DOHH2 (cell line): ENCODE measurements around the gene NPHP1.

Experiments
- H3F3A ChIP-seq: fragments of 200-600 bp; sonication (generic), shearing (Covaris generic); 2 replicates; pipeline ENCODE4 v1.6.0; 2016; ENCODE audit warnings: antibody characterized with exemption, mild to moderate bottlenecking; ENCODE audit not compliant: control insufficient read depth, insufficient read depth
- H3K27ac ChIP-seq: fragments of 200-600 bp; sonication (generic); 2 replicates; pipeline ENCODE4 v1.5.1; 2014; ENCODE audit warnings: low read depth, mild to moderate bottlenecking, low read length, moderate library complexity
- H3K27me3 ChIP-seq: fragments of 200-600 bp; sonication (generic); 2 replicates; pipeline ENCODE4 v1.6.1; 2014; ENCODE audit warnings: mild to moderate bottlenecking, low read length, mixed read lengths; ENCODE audit not compliant: control insufficient read depth
- H3K36me3 ChIP-seq: fragments of 200-600 bp; sonication (generic); 2 replicates; pipeline ENCODE4 v1.6.1; 2014; ENCODE audit warnings: mild to moderate bottlenecking, low read length, moderate library complexity, mixed read lengths; ENCODE audit not compliant: control insufficient read depth
- H3K4me1 ChIP-seq: fragments of 200-600 bp; sonication (generic); 2 replicates; pipeline ENCODE4 v1.6.1; 2014; ENCODE audit warnings: mild to moderate bottlenecking, low read length, mixed read lengths; ENCODE audit not compliant: control insufficient read depth
- H3K4me2 ChIP-seq: fragments of 200-600 bp; sonication (generic); 2 replicates; pipeline ENCODE4 v1.6.0; 2014; ENCODE audit warnings: mild to moderate bottlenecking, low read length, moderate library complexity
- H3K4me3 ChIP-seq: fragments of 200-600 bp; sonication (generic); 2 replicates; pipeline ENCODE4 v1.5.1; 2014; ENCODE audit warnings: mild to moderate bottlenecking, low read length, mixed read lengths
- H3K79me2 ChIP-seq: fragments of 200-600 bp; sonication (generic); 2 replicates; pipeline ENCODE4 v1.6.1; 2014; ENCODE audit warnings: mild to moderate bottlenecking, low read length, mixed read lengths; ENCODE audit not compliant: control insufficient read depth
- H3K9me2 ChIP-seq: fragments of 200-600 bp; sonication (generic); replicated peaks from 2 replicates; pipeline ENCODE4 v1.6.1; 2014; ENCODE audit warnings: mild to moderate bottlenecking, low read length, mixed read lengths; ENCODE audit not compliant: control insufficient read depth
- H3K9me3 ChIP-seq: fragments of 200-600 bp; sonication (generic); 2 replicates; pipeline ENCODE4 v1.6.1; 2014; ENCODE audit warnings: antibody characterized with exemption, low read length, mixed read lengths; ENCODE audit not compliant: control insufficient read depth, insufficient read depth
- H4K20me1 ChIP-seq: fragments of 200-600 bp; sonication (generic); 2 replicates; pipeline ENCODE4 v1.6.0; 2014; ENCODE audit warnings: low read depth, mild to moderate bottlenecking, antibody characterized with exemption, low read length, moderate library complexity; ENCODE audit not compliant: control insufficient read depth, insufficient read depth
- EZH2phosphoT487 ChIP-seq: fragments of 200-600 bp; sonication (generic); IDR thresholded peaks from 2 replicates; pipeline ENCODE4 v1.6.1; 2017; ENCODE audit warnings: borderline replicate concordance, mild to moderate bottlenecking, antibody characterized with exemption, low read length, moderate library complexity, mixed read lengths
- TF ChIP-seq, protein P1 (sequence below): fragments of 200-600 bp; sonication (generic); IDR thresholded peaks from one replicate; pipeline ENCODE4 v1.5.1; 2014; ENCODE audit warnings: antibody characterized with exemption, mild to moderate bottlenecking, low read depth, low read length; ENCODE audit not compliant: poor library complexity, severe bottlenecking

Gene NPHP1

DNA sequence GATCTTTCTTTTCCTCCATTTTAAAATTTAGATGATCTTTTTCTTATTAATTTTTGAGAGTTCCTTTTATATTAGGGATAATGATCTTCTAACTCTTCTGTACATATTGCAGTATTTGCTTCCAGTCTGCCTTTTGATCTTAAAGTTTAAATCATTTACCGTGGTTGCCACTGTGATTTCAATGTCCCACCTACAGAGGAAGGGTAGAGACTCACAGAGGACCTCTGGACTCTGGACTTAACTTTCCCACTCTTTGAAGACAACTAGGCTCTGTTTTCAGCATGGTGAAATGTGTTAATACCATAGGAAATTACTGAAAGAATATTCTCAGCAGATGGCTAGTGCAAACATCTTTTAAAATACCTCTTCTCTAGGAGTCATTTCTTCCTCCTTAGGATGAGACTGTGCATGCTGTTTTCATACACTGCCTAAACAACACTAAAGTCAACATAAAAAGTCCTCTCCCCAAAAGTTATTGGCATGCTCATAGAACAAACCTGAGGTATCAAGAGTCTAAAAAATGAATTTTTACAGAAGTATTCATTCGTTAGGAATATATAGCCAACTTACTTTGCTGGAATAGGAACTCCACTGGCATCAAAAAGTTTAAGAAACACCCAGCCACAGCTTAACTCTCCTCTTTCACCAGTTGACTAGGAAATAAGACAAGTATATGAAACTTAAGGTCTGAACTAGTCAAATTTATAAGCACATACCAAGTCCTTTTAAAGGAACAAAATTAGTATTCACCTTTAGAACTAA, 58.4 kb downstream of the NPHP1 start:
- no peaks in the 10 kb centered on the region for H3K4me1 ChIP-seq
- H3K27me3 ChIP-seq = no peaks in the 10 kb centered on the region
- no peaks in the 10 kb centered on the region for H4K20me1 ChIP-seq
- H3K9me2 ChIP-seq = no peaks in the 10 kb centered on the region
- H3K4me3 ChIP-seq = no peak overlapping the region
- TF ChIP-seq, protein P1, sequence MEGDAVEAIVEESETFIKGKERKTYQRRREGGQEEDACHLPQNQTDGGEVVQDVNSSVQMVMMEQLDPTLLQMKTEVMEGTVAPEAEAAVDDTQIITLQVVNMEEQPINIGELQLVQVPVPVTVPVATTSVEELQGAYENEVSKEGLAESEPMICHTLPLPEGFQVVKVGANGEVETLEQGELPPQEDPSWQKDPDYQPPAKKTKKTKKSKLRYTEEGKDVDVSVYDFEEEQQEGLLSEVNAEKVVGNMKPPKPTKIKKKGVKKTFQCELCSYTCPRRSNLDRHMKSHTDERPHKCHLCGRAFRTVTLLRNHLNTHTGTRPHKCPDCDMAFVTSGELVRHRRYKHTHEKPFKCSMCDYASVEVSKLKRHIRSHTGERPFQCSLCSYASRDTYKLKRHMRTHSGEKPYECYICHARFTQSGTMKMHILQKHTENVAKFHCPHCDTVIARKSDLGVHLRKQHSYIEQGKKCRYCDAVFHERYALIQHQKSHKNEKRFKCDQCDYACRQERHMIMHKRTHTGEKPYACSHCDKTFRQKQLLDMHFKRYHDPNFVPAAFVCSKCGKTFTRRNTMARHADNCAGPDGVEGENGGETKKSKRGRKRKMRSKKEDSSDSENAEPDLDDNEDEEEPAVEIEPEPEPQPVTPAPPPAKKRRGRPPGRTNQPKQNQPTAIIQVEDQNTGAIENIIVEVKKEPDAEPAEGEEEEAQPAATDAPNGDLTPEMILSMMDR = no peak
- TF ChIP-seq EZH2phosphoT487 = no peak
- no peaks in the 10 kb centered on the region for H3K79me2 ChIP-seq
- no peaks in the 10 kb centered on the region for H3K36me3 ChIP-seq
- H3F3A ChIP-seq = no peaks in the 10 kb centered on the region
- no peak overlapping the region for H3K27ac ChIP-seq
- no peak overlapping the region for H3K4me2 ChIP-seq
- H3K9me3 ChIP-seq = no peaks in the 10 kb centered on the region

DNA sequence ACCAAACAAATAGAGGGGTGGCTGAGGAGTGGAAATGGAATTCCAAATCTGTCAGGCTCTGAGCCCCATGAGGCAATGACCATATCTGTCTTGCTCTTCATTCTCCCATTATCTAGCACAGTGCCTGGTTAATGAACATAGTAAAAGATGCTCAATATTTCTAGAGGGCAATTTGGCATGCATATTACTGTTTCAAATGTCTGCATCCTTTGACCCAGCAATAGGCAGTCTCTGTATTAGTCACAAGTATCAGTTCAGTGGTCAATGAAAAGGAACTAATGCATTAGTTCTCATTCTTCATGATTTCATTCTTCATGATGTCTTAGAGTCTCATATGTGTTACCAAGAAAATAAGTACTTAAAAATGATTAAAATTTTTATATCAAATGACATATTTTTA, 60.8 kb downstream of the NPHP1 start:
- H3K4me3 ChIP-seq = no peak overlapping the region
- no peaks in the 10 kb centered on the region for H3K79me2 ChIP-seq
- H3K4me1 ChIP-seq = no peaks in the 10 kb centered on the region
- H3F3A ChIP-seq = no peaks in the 10 kb centered on the region
- H4K20me1 ChIP-seq = no peaks in the 10 kb centered on the region
- H3K36me3 ChIP-seq = no peaks in the 10 kb centered on the region
- no peak for TF ChIP-seq EZH2phosphoT487
- TF ChIP-seq, protein P1 = no peak
- H3K9me2 ChIP-seq = no peaks in the 10 kb centered on the region
- no peaks in the 10 kb centered on the region for H3K9me3 ChIP-seq
- H3K27me3 ChIP-seq = no peaks in the 10 kb centered on the region
- H3K4me2 ChIP-seq = no peak overlapping the region
- H3K27ac ChIP-seq = no peak overlapping the region

DNA sequence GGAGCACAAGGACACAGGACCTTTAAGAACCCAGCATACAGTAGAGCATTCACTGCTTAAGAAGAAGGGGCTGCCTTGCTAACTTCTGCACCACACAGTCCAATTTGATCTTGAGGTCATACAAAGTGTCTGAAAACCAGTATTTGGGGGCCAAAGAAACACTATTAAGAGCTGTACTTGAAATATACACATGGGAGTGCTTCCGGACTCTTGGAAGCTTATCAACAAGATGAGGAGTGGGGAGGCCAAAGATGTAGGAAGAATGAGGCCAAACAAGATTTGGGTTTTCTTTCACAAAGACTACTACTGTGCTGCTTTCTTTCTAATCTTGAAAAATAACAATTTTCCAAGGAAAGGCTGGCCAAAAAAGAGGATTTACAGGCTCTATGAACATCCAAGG, 64.4 kb downstream of the NPHP1 start:
- no peaks in the 10 kb centered on the region for H3K79me2 ChIP-seq
- no peaks in the 10 kb centered on the region for H3K4me1 ChIP-seq
- H3K4me2 ChIP-seq = no peak overlapping the region
- H3F3A ChIP-seq = no peaks in the 10 kb centered on the region
- no peaks in the 10 kb centered on the region for H3K9me3 ChIP-seq
- TF ChIP-seq EZH2phosphoT487 = no peak
- TF ChIP-seq, protein P1 = no peak
- H3K4me3 ChIP-seq = no peak overlapping the region
- no peaks in the 10 kb centered on the region for H3K36me3 ChIP-seq
- H3K27ac ChIP-seq = no peak overlapping the region
- H3K9me2 ChIP-seq = no peaks in the 10 kb centered on the region
- no peaks in the 10 kb centered on the region for H4K20me1 ChIP-seq
- no peaks in the 10 kb centered on the region for H3K27me3 ChIP-seq
